Vagina (tissue), 2 donors: ENCODE measurements around the gene PON2. TPM values are rescaled to one million over a fixed set of nuclear protein-coding genes. Genes with fewer than 3 reads are reported as not detected.
"Not testable (repeated sequence)": the region's sequence is repeated elsewhere in the genome, so short reads cannot be mapped to it uniquely, and the experiment has no call there.

Experiments used
- DNase-seq, 2 donors: peaks; one replicate each; pipeline ENCODE4 v3.0.0-alpha.2; 2017; ENCODE audit errors: extremely low spot score in 2 of 2
- H3K27ac ChIP-seq: fragments of 200-600 bp; sonication (generic); one replicate; pipeline ENCODE4 v1.5.1; 2019
- H3K27me3 ChIP-seq: fragments of 200-600 bp; sonication (generic); one replicate; pipeline ENCODE4 v1.5.1; 2019
- H3K36me3 ChIP-seq, 2 donors: fragments of 200-600 bp; sonication (generic); one replicate each; pipeline ENCODE4 v1.5.1; 2017 to 2019
- H3K4me1 ChIP-seq: fragments of 200-600 bp; sonication (generic); one replicate; pipeline ENCODE4 v1.5.1; 2019
- H3K4me3 ChIP-seq, 2 donors: fragments of 200-600 bp; sonication (generic); 1 replicate in 1 of 2; 2 replicates in 1 of 2; pipeline ENCODE4 v1.5.1; 2016 to 2019
- H3K9me3 ChIP-seq: fragments of 200-600 bp; sonication (generic); one replicate; pipeline ENCODE4 v1.5.1; 2019
- CTCF ChIP-seq, 3 experiments: fragments of 450-650 bp in 2 of 3; fragments of 200-600 bp in 1 of 3; sonication (generic) in 1 of 3; IDR thresholded peaks; one replicate each; pipeline ENCODE4 v1.5.1; 2017 to 2019; ENCODE audit warnings: antibody characterized with exemption in 3 of 3, mild to moderate bottlenecking in 2 of 3, moderate library complexity in 2 of 3
- POLR2A ChIP-seq, 2 donors: fragments of 450-650 bp; IDR thresholded peaks; one replicate each; pipeline ENCODE4 v1.6.1; 2017; ENCODE audit warnings: antibody characterized with exemption in 2 of 2, mild to moderate bottlenecking in 2 of 2, moderate library complexity in 2 of 2
- POLR2AphosphoS5 ChIP-seq, 2 donors: sonication (generic); formaldehyde crosslinking; IDR thresholded peaks; one replicate each; pipeline ENCODE4 v1.9.0; 2017; ENCODE audit warnings: antibody characterized with exemption in 2 of 2, mild to moderate bottlenecking in 2 of 2, low read depth in 1 of 2; ENCODE audit not compliant: insufficient read depth in 1 of 2
- intact Hi-C: fragments of 100-400 bp; cut with DNase I; formaldehyde crosslinking; loops from one replicate; pipeline ENCODE4 v1.15.1; 2023
- total RNA-seq: library from RNA; depleted of rRNA; stranded (reverse); fragments of >200 nt; gene quantifications from one replicate; pipeline ENCODE4 v1.2.3, GENCODE V29; 2016

Gene PON2
- total RNA-seq, 1 donor from 2014 or later: 77.3 TPM

GRCh38 chr7:95467912-95468607 is 33.2 kb upstream of the PON2 start:
- no peak for DNase-seq
- Histone ChIP-seq H3K36me3 (no peaks in the 10 kb centered on the region), H3K4me3 (no peak overlapping the region), H3K4me1 (no peaks in the 10 kb centered on the region), H3K27ac (no peak overlapping the region), H3K27me3 (no peaks in the 10 kb centered on the region), H3K9me3 (no peaks in the 10 kb centered on the region)
- TF ChIP-seq POLR2A (IDR thresholded peaks at IDR 0.05) (no peak), POLR2AphosphoS5 (IDR thresholded peaks at IDR 0.05; ENCODE audit: insufficient read depth in 1 of 2, low read depth in 1 of 2) (no peak), CTCF (IDR thresholded peaks at IDR 0.05) (no peak)
- intact Hi-C loops: no loop called here

- H3K27me3 ChIP-seq, H3K4me3 ChIP-seq, H3K4me1 ChIP-seq, H3K27ac ChIP-seq, H3K9me3 ChIP-seq, DNase-seq, intact Hi-C loops, H3K36me3 ChIP-seq: not testable (repeated sequence)
These were observed 25.8 kb upstream of the PON2 start for GRCh38 chr7:95460653-95461052.

DNA sequence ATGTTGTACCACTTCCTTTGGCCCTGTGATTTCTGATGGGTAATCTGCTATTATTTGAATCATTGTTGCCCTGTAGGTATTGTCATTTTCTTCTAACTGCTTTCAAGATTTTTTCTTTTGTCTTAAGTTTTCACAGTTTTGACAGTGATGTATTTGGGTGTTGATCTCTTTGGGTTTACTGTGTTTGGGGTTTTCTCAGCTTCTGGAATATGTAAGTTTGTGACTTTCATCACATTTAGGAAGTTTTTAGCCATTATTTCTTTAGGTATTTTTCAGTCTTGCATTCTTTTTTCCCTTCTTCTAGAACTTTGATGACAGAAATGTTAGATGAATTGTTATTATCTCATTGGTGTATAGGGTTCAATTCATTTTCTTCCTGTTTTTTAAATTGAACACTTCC is 23.1 kb upstream of the PON2 start:
- TF ChIP-seq POLR2AphosphoS5 (IDR thresholded peaks at IDR 0.05; ENCODE audit: insufficient read depth in 1 of 2, low read depth in 1 of 2) (no peak), POLR2A (IDR thresholded peaks at IDR 0.05) (no peak), CTCF (IDR thresholded peaks at IDR 0.05) (no peak)
- Histone ChIP-seq H3K4me1 (no peaks in the 10 kb centered on the region), H3K36me3 (no peaks in the 10 kb centered on the region), H3K4me3 (no peak overlapping the region), H3K27ac (no peak overlapping the region), H3K9me3 (no peaks in the 10 kb centered on the region), H3K27me3 (no peaks in the 10 kb centered on the region)
- no peak for DNase-seq
- intact Hi-C loops: no loop called here

GRCh38 chr7:95454438-95455045 is 19.7 kb upstream of the PON2 start:
- intact Hi-C loops: no loop called here

GRCh38 chr7:95446618-95447017 is 11.8 kb upstream of the PON2 start:
- DNase-seq: no peak
- Histone ChIP-seq H3K4me3 (no peak overlapping the region), H3K9me3 (no peaks in the 10 kb centered on the region), H3K36me3 (no peaks in the 10 kb centered on the region), H3K27ac (no peak overlapping the region), H3K4me1 (no peaks in the 10 kb centered on the region), H3K27me3 (no peaks in the 10 kb centered on the region)
- TF ChIP-seq POLR2A (IDR thresholded peaks at IDR 0.05): no peak
- intact Hi-C loops: no loop called here

More at GRCh38 chr7:95454438-95455045, 19.7 kb upstream of the PON2 start:
- H3K4me1 ChIP-seq: no peaks in the 10 kb centered on the region
- H3K27me3 ChIP-seq: no peaks in the 10 kb centered on the region
- H3K4me3 ChIP-seq: no peak overlapping the region
- no peaks in the 10 kb centered on the region for H3K36me3 ChIP-seq
- TF ChIP-seq POLR2A (IDR thresholded peaks at IDR 0.05) (no peak), CTCF (IDR thresholded peaks at IDR 0.05) (no peak)
- no peak for DNase-seq
- H3K9me3 ChIP-seq: no peaks in the 10 kb centered on the region
- no peak overlapping the region for H3K27ac ChIP-seq

- intact Hi-C loops: no loop called here
- Histone ChIP-seq H3K27me3 (no peaks in the 10 kb centered on the region), H3K9me3 (no peaks in the 10 kb centered on the region), H3K27ac (no peak overlapping the region), H3K4me1 (no peaks in the 10 kb centered on the region), H3K4me3 (no peak overlapping the region), H3K36me3 (no peaks in the 10 kb centered on the region)
- no peak for DNase-seq
- no peak for TF ChIP-seq CTCF (IDR thresholded peaks at IDR 0.05)
- no peak for TF ChIP-seq POLR2AphosphoS5 (IDR thresholded peaks at IDR 0.05; ENCODE audit: insufficient read depth in 1 of 2, low read depth in 1 of 2)
- TF ChIP-seq POLR2A (IDR thresholded peaks at IDR 0.05): no peak
These were observed 10.0 kb upstream of the PON2 start for GRCh38 chr7:95444796-95445195.
